GM10847 (cell line): ENCODE measurements around the gene HSF5.

Experiments used
- POLR2A ChIP-seq: IDR thresholded peaks from 2 replicates; pipeline ENCODE4 v1.6.1; 2011; ENCODE audit not compliant: insufficient read length; ENCODE audit errors: extremely low read depth

Gene HSF5

GRCh38 chr17:58378733-58379510 is 109.3 kb downstream of the HSF5 start:
- no peak for TF ChIP-seq POLR2A

DNA sequence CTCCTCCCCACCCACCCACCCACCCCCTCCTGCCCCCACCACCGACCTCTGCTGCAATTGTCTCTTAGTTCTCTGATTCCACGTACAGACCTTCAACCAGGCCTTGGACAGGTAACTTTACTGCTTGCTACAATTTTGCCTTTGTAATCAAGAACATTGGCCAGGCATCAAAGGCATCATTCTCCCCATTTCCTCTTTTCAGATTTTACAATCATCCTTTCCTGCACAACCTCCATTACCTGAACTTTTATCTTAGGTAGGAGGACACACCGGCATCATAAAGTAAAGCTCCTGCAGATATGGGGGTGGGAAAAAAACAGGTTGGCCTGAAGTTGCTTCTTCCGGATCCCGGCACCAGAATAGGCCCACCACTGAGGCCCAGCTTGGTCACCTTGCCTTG is 110.5 kb downstream of the HSF5 start:
- no peak for TF ChIP-seq POLR2A

DNA sequence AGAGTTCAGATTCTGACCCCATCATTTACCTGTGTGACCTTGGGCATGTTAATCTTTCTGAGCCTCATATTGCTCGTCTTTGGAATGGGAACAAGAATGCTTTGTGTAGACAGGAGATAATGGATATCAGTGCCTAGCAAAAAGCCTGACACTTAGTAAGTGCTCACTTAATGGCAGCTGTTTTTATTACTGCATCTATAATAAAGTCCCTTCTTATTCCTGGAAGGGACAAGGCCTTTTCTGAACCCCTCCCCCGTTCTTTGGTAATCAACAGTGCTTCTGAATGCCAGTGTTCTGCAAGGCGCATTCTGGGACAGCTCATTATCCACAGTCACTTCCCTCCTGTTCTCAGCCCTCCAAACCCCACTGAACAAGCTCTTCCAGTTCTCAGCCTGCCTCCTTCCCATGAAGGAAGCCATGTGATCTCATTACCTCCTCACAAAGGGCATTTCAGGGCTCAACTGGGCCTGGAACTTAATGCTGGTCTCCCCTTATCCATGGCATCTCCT is 111.1 kb downstream of the HSF5 start:
- no peak for TF ChIP-seq POLR2A

GRCh38 chr17:58376472-58377000 is 111.7 kb downstream of the HSF5 start:
- no peak for TF ChIP-seq POLR2A

DNA sequence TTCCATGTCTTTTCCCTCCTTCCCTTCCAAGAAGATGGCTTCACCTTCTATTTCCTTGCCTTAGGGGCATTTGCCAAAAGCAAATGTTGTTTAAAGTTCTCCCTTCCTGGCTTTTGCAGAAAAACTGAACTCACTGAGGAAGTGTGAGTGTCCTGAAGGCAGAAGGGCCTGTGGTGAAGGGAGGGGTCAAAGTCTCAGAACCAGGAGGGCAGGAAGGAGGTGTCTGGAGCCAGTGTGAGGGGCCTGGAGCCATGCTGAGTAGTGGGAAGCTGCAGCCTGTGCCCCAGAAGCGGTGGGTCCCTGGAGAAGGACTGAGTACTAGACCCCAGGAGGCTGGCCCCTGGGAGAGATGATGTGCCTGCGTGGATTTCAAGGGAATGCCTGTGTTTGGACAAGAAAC is 112.4 kb downstream of the HSF5 start:
- TF ChIP-seq POLR2A: no peak

GRCh38 chr17:58375256-58375655 is 113.0 kb downstream of the HSF5 start:
- TF ChIP-seq POLR2A: no peak

- no peak for TF ChIP-seq POLR2A
Measured at GRCh38 chr17:58373923-58374322, 114.3 kb downstream of the HSF5 start.

- TF ChIP-seq POLR2A: no peak
Measured at GRCh38 chr17:58373003-58373402, 115.2 kb downstream of the HSF5 start.

GRCh38 chr17:58371300-58371950 is 116.8 kb downstream of the HSF5 start:
- no peak for TF ChIP-seq POLR2A

DNA sequence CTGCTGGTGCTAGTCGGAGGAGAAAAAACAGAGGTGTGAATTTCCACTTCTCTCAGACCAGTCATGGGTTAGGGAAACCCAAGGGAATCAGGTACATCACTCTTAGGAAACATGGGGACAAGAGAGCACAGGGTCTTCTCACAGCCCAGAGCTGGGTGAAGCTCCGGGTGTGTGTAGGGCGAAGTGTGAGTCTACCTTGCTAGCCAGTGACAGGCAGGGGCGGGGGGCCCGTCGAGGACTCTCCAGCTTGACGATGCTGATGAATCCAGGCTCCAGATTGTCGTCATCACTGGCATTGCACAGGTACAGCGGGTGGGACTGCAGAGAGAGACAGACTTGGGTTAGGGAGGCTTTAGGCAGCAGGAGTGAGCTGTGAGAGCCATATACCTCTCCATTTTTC is 117.5 kb downstream of the HSF5 start:
- TF ChIP-seq POLR2A: no peak

DNA sequence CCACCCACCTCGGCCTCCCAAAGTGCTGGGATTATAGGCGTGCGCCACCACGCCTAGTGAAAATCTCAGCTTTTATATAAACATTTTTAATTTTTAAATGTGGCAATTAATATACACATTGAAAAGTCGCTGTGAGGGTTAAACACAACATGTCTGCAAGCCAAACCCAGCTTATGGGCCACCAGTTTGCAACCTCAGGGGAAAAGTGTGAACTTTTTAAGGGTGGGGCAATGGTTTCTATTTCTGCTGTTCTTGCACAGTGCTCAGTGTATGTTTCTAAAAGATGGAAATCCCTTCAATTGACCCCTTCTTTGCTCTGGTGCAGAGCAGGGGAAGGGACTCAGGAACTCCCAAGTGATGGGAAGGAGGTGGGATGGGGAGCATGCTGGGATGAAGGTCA is 117.9 kb downstream of the HSF5 start:
- TF ChIP-seq POLR2A: no peak
